T-cell (primary cell): ENCODE data around the gene MTHFD1. TPM values are rescaled to one million over a fixed set of nuclear protein-coding genes. Genes with fewer than 3 reads are reported as not detected.

ENCODE experiments used
- total RNA-seq, 35 experiments: library from RNA in 6 of 35; stranded (reverse) in 6 of 35; fragments of 120-200 nt in 1 of 35; gene quantifications; one replicate each; pipeline versions ENCODE4 v1.2.1 to v1.2.4 and lab custom pipeline; 2013 to 2026

Gene MTHFD1
- total RNA-seq, 5 donors from 2014 or later (not counting 1 experiment from before 2014, with no cell fraction given) = 27.6 to 48.9 (median 43.4) TPM

Other genes with a start within 250 kb of the MTHFD1 start
- under 1 TPM in 4 of 5 donors, not detected in 1; 0.20 to 0.70 (median 0.43) TPM for gene ESR2, start 94.0 kb upstream of the MTHFD1 start, total RNA-seq
- gene AKAP5, start 77.1 kb downstream of the MTHFD1 start, total RNA-seq = 1 to 10 TPM in 1 of 5 donors, under 1 TPM in 4; 0.26 to 2.0 (median 0.55) TPM
- 10 to 100 TPM; 48.0 to 71.9 (median 51.2) TPM for gene ZBTB25, start 115.5 kb downstream of the MTHFD1 start, total RNA-seq
- gene ZBTB1, start 116.4 kb downstream of the MTHFD1 start, total RNA-seq = 100 to 1,000 TPM in 2 of 5 donors, 10 to 100 TPM in 3; 69.2 to 130 (median 72.4) TPM
- 1 to 10 TPM; 1.2 to 2.7 (median 2.1) TPM for gene HSPA2, start 152.4 kb downstream of the MTHFD1 start, total RNA-seq
- not detected for gene PPP1R36, start 161.6 kb downstream of the MTHFD1 start, total RNA-seq